Motor neuron (in vitro differentiated cells): ENCODE measurements around the gene PPP1R9A. TPM values are rescaled to one million over a fixed set of nuclear protein-coding genes. Genes with fewer than 3 reads are reported as not detected.

Experiments
- ATAC-seq, 8 experiments: fragments of 200-7000 bp; cut with Tn5 transposase; replicated peaks in 6 of 8; 2 replicates each; pipeline ENCODE4 v1.8.0; 2021; ENCODE audit warnings: mild to moderate bottlenecking in 8 of 8, moderate library complexity in 8 of 8
- H3K27ac ChIP-seq, 2 donors: fragments of 250-450 bp; sonication (Bioruptor Pico); 2 replicates each; pipeline ENCODE4 v1.9.0; 2021; ENCODE audit warnings: antibody characterized with exemption in 2 of 2, mild to moderate bottlenecking in 2 of 2, moderate library complexity in 1 of 2
- H3K4me1 ChIP-seq, 2 donors: fragments of 250-450 bp; sonication (Bioruptor Pico); replicated peaks in 1 of 2; 2 replicates each; pipeline ENCODE4 v1.6.1; 2021; ENCODE audit warnings: antibody characterized with exemption in 2 of 2, mild to moderate bottlenecking in 2 of 2, moderate library complexity in 1 of 2
- H3K4me3 ChIP-seq, 5 donors: fragments of 250-450 bp; sonication (Bioruptor Pico); 2 replicates each; pipeline ENCODE4 v1.9.0; 2021; ENCODE audit warnings: antibody characterized with exemption in 5 of 5, mild to moderate bottlenecking in 5 of 5, moderate library complexity in 4 of 5
- WGBS, 10 experiments: fragments of 450-650 bp; shearing (Covaris generic); methylation state at CpG; one replicate each; pipeline ENCODE4 v1.0.0; 2022; 5-methylcytosine and 5-hydroxymethylcytosine counted together
- in situ Hi-C, 9 experiments: fragments of 400-800 bp; cut with MboI; loops; one replicate each; pipeline ENCODE4 v1.15.0; 2021; ENCODE audit warnings: low sequenced_read_pairs in 9 of 9, low pct_unique_long_range_greater_than_20kb in 2 of 9; ENCODE audit not compliant: unreplicated experiment in 9 of 9
- total RNA-seq, 8 experiments: library from RNA; unstranded; fragments of 300-600 nt; gene quantifications; 2 replicates each; pipeline versions ENCODE4 v1.2.3 to v1.2.4, GENCODE V29; 2022

PPP1R9A gene
- total RNA-seq, 8 experiments from 2014 or later, result 0.03 to 26.6 (median 16.1) TPM

DNA sequence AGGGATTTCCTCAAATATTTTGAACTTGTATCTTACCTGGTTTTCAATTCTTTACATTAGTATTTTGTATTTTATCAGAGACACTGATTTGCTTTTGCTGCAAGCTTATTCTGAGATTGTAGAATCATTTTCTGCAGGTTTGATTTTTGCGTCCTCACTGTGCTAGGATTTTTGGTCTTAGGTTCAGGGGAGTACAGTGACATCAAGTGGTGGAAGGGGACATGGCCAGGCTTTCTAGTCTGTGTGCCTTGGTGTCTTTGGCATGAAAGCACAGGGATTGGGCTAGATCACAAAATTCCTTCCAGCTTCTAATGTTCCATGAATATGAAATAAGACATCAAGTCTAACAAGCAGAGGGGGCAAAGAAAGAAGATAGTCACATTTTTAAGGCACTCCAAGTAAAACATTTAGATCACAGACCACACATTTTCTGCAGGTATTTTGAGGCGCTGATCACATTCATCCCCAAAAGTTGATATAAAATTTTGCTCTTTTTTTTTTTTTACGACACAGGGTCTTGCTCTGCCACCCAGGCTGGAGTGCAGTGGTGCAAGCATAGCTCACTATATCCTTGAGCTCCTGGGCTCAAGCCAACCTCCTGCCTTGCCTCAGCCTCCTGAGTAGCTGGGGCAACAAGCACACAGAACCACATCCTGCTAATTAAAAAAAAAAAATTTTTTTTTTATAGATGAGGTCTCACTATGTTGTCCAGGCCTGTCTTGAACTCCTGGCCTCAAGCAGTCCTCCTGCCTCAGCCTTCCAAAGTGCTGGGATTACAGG lies 292.6 kb downstream of the PPP1R9A start:
- H3K4me1 ChIP-seq, result peaks cover 0 to 2% of the 10 kb centered on the region in 2 donors
- in situ Hi-C loops, result no loop called here
- ATAC-seq, result peak; percentile 57 to 88 (median 66)
- no peak overlapping the region for H3K4me3 ChIP-seq
- H3K27ac ChIP-seq, result no peak overlapping the region
- WGBS, 10 experiments, result 0 to 84% (median 58%) methylated on average over 1 to 3 of the region's 3 CpGs

DNA sequence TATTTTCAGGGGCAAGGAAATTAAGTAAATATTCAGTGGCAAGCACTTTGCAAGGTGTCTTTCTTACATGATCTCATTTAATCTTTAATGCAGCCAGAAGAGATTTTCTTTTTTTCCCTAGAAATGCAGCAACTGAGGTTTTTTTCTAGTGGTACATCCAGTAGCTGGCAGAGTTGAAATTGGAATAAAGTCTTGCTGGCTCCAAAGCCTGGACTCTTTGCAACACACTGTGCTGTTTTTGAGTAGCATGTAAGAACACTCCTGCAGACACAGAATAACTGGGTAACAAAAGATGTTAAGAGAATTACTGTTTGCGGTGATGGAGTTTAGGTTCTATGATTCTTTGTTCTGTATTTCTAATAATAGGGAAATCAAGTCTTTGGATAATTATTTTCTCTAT lies 293.3 kb downstream of the PPP1R9A start:
- 33 to 100% (median 90%) methylated on average over 1 of the region's 1 CpG for WGBS, 10 experiments
- in situ Hi-C loops, result no loop called here
- no peak overlapping the region for H3K4me3 ChIP-seq
- no peak for ATAC-seq
- H3K4me1 ChIP-seq, result peaks cover 0 to 6% of the 10 kb centered on the region in 2 donors
- no peak overlapping the region for H3K27ac ChIP-seq

DNA sequence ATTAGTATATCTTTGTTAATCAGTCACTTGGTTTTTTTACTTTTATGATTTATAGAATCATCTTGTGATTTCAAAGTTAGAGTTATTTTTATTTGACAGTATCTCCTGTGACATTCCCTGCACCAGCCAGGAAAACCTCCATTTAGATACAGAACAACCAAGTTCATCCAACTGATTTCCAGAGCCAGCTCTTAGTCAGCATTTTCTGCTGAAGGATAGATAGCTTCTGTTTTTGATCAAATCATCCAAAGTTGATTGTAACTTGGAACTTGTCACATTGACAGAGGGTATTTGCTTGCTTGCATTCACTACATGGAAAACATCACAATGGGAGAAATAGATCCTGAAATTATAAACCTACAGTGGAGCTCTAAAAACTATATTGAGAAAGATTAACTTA lies 294.3 kb downstream of the PPP1R9A start:
- Histone ChIP-seq H3K4me3 (no peak overlapping the region), H3K4me1 (peaks cover 0 to 10% of the 10 kb centered on the region in 2 donors), H3K27ac (no peak overlapping the region)
- in situ Hi-C loops, result no loop called here
- no peak for ATAC-seq

DNA sequence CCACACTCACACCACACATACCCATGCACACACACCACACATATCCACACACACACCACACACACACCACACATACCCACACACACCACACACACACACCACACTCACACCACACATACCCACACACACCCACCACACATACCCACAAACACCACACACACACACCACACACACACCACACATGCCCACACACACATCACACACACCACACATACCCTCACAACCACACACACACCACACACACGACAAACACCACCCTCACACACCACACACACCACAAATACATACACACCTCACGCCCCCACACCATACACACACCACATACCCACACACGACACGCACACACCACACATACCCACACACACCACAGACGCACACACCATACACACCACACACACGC lies 297.2 kb downstream of the PPP1R9A start:
- ATAC-seq, result no peak
- 52 to 100% (median 100%) methylated on average over 1 to 5 of the region's 6 CpGs; no CpG with 5 or more reads in 2 of the 10 experiments for WGBS, 10 experiments

DNA sequence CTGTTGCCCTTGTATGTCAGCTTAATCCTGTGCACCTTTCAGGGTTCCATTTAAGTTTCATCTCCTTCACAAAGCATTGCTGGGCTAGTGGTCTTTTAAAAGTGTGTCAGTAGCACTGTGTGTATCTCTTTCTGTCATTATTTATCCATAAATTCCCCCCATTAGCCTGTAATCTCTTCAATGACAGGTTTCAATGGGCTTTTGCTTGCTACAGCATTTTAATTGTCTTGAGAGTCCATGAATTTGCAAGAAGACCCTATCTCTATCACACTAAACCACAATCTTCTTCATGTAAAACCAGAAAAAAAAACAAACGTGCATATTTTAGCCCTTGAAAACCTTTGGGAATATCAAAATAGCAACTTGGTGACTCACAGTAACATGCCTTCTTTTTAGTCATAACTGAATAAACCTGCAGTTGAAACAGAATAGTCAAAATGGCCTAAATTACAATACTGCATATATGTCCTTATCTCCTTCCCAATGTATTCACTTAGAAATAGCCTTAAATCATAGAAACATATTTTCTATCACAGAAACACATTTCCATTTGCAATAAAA lies 298.4 kb downstream of the PPP1R9A start:
- 0 to 91% (median 17%) methylated on average over 1 of the region's 1 CpG; no CpG with 5 or more reads in 3 of the 10 experiments for WGBS, 10 experiments
- peak in 7 of 8 experiments; percentile 33 to 94 (median 56) for ATAC-seq

More for the DNA sequence above, 297.2 kb downstream of the PPP1R9A start:
- in situ Hi-C loops, result no loop called here
- Histone ChIP-seq H3K4me1 (peaks cover 0 to 8% of the 10 kb centered on the region in 2 donors), H3K4me3 (no peak overlapping the region), H3K27ac (no peak overlapping the region)

DNA sequence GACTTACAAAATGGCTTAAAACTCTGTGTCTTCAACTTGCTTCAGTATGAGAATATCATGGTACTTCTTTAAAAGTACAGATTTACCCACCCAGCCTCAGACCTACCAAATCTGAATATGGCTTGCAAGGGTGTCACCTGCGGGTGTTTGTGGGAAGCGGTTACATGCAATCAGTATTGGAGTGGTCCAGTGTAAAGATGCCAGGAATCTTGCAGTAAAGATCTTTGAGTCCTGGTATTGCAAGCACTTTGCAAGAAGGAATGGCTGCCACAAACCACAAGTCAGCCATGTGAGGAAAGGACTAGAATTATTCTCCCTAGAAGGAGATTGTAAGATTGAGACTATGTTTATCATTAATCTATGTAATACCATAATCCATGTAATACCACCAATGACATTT lies 301.9 kb downstream of the PPP1R9A start:
- H3K4me3 ChIP-seq, result no peak overlapping the region
- 88 to 100% (median 100%) methylated on average over 2 of the region's 2 CpGs; no CpG with 5 or more reads in 4 of the 10 experiments for WGBS, 10 experiments
- in situ Hi-C loops, result no loop called here
- H3K27ac ChIP-seq, result no peak overlapping the region
- H3K4me1 ChIP-seq, result peaks cover 0 to 8% of the 10 kb centered on the region in 2 donors
- no peak for ATAC-seq

More for the DNA sequence above, 298.4 kb downstream of the PPP1R9A start:
- H3K27ac ChIP-seq, result no peak overlapping the region
- H3K4me3 ChIP-seq, result no peak overlapping the region
- in situ Hi-C loops, result no loop called here
- peaks cover 0 to 8% of the 10 kb centered on the region in 2 donors for H3K4me1 ChIP-seq

DNA sequence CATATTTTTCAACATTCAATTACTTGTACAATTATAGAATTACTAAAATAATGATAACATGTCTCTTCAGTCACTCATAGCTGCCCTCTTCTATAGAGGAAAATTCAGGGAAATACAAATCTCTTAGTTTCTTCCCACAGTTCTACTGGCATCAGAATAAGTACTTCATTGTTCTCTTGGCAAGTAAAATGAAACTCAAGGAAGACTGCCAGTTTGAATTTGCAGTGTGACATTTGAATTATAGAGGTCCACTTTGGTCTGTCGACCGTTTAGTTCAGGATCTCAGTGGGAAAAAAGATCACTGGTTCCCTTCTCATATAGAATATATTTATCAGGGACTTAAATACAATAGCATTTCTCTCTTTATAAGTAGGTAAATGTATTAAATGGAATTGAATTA lies 302.4 kb downstream of the PPP1R9A start:
- ATAC-seq, result no peak
- no peak overlapping the region for H3K4me3 ChIP-seq
- in situ Hi-C loops, result no loop called here
- peaks cover 0 to 8% of the 10 kb centered on the region in 2 donors for H3K4me1 ChIP-seq
- WGBS, 10 experiments, result 0 to 86% (median 31%) methylated on average over 1 to 2 of the region's 2 CpGs
- H3K27ac ChIP-seq, result no peak overlapping the region

DNA sequence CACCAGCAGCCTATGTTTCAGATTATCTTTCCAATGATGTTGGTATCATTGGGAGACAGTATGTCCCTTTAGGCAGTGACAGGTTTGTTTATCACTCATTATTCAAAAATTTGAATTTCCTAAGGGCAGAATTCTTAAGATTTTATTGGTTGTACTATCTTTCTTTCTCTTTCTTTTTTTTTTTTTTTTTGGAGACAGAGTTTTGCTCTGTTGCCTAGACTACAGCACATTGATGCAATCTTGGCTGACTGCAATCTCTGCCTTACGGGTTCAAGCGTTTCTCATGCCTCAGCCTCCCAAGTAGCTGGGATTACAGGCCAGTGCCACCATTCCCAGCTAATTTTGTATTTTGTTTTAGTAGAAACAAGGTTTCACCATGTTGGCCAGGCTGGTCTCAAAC lies 305.8 kb downstream of the PPP1R9A start:
- Histone ChIP-seq H3K4me3 (no peak overlapping the region), H3K4me1 (no peaks in the 10 kb centered on the region), H3K27ac (no peak overlapping the region)
- in situ Hi-C loops, result no loop called here
- no peak for ATAC-seq
- WGBS, 10 experiments, result 13 to 100% (median 85%) methylated on average over 1 to 2 of the region's 2 CpGs; no CpG with 5 or more reads in 3 of the 10 experiments

DNA sequence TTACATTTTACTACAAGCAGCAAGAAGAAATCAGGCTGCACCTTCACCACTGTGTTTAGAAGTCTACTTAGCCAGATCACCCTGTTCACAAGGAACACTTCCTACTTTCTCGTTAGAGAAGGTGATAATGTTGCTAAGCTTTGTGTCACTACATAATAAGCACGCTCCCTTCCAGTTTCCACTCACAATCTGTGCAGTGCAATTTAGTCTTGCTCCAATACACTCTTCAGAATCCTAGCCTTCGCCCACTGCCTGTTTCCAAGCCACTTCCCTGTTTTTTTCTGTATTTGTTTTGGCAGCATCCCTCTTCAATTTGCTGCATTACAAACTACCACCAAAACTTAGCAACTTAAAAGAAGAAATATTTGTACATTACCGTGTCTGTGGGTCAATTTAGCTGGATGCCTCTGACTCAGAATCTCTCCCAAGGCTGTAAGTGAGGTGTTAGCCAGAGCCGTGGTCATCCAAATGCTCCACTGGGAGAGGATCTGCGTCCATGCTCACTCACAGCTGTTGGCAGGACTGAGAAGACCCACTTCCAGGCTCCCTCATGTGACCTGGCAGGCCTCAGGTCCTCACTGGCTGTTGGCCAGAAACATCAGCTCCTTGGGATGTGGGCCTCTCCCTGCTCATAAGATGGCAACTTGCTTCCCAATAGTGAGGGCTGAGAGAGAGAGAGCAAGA lies 306.6 kb downstream of the PPP1R9A start:
- 0 to 88% (median 61%) methylated on average over 2 to 6 of the region's 6 CpGs; no CpG with 5 or more reads in 2 of the 10 experiments for WGBS, 10 experiments
- ATAC-seq, result peak in 2 of 8 experiments; percentile 29 to 94
- no peaks in the 10 kb centered on the region for H3K4me1 ChIP-seq
- no peak overlapping the region for H3K27ac ChIP-seq
- in situ Hi-C loops, result no loop called here
- H3K4me3 ChIP-seq, result no peak overlapping the region

DNA sequence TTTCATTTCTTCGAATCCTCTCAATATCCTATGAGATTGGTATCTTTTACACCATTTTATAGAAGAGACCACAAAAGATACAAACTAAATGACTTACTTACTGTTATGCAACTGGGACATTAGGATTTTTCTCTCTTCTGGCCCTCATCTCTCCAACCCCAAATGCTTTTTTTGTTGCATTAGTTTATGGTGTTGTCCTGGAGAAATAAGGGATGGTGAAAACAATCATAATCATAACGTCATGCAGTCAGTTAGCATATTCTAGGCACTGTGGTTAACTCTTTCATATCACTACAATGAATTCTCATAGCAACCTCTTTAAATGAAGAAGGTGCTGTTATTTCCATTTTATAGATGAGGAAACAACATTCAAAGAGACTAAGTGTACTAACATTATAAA lies 312.3 kb downstream of the PPP1R9A start:
- H3K27ac ChIP-seq, result peak overlapping the region in 1 of 2 donors; percentile 48
- WGBS, 10 experiments, result 0 to 100% (median 75%) methylated on average over 1 to 2 of the region's 2 CpGs
- H3K4me3 ChIP-seq, result no peak overlapping the region
- in situ Hi-C loops, result no loop called here
- ATAC-seq, result no peak
- H3K4me1 ChIP-seq, result peaks cover 0 to 15% of the 10 kb centered on the region in 2 donors

DNA sequence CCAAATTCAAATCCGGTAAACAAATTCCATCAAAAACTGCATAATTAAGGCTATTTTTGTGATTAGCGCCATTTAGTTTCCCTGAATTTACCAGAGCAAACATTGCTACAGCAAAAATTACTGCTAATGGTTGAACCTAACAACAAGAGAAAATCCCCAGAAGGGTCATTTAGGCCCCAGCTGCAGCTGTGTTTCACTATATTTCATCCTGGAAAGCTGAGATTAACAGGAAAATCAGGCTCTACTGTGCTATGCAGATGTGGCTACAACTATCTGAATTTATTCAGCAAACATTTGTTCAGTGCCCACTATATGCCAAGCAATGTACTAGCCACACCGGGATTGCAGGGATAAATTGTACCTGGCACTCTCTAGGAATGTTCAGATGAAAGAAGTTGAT lies 312.9 kb downstream of the PPP1R9A start:
- Histone ChIP-seq H3K4me3 (no peak overlapping the region), H3K4me1 (peaks cover 0 to 15% of the 10 kb centered on the region in 2 donors), H3K27ac (peak overlapping the region in 1 of 2 donors; percentile 48)
- in situ Hi-C loops, result no loop called here
- ATAC-seq, result peak in 2 of 8 experiments; percentile 33 to 40
- WGBS, 10 experiments, result 43 to 100% (median 85%) methylated on average over 1 to 3 of the region's 3 CpGs

DNA sequence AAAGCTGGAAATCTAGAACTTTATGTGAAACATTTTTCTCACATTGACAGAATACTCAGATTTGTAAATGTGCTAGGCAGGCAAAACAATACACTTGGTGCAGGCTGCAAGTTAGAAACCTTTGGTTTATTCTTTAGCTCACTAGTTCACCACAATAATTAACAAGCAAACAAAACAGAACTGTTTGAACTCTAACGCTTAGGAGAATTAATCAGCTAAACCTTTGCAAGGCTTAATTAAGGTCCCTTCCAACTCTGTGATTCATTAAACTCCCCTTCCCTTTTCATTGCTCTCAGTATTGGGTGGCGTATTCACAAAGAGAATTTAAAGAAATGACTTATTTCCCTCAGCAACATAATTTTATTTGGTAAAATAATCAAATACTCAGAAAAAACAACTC lies 317.9 kb downstream of the PPP1R9A start:
- Histone ChIP-seq H3K4me3 (no peak overlapping the region), H3K27ac (no peak overlapping the region), H3K4me1 (peaks cover 0 to 7% of the 10 kb centered on the region in 2 donors)
- in situ Hi-C loops, result loop anchor here in 1 of 9 experiments (25.0 kb wide), 1 partner anchor 763 kb away; no protein-coding TSS in a partner anchor
- ATAC-seq, result no peak
- 20 to 100% (median 63%) methylated on average over 1 to 2 of the region's 2 CpGs; no CpG with 5 or more reads in 2 of the 10 experiments for WGBS, 10 experiments

DNA sequence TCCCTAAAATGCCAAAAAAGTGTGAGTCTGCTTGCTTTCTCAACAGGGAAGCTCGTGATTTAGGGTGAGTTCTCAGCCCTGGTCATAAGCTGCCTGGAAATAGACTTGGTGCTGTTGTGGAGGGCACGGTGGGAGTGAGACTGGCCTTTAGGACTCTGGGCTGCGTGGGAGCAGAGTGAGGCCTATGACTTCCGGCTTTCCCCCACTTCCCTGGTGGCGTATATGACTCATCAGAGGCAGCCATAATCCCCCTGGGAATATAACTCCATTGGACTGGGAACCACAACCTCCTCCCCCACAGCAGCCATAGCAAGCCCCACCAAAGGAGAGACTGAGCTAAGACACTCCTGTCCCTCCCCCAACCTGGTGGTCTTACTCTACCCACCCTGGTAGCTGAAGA lies 321.9 kb downstream of the PPP1R9A start:
- WGBS, 10 experiments, result 0 to 100% (median 86%) methylated on average over 1 to 4 of the region's 5 CpGs; no CpG with 5 or more reads in 4 of the 10 experiments
- in situ Hi-C loops, result loop anchor here in 1 of 9 experiments (25.0 kb wide), 1 partner anchor 767 kb away; no protein-coding TSS in a partner anchor
- Histone ChIP-seq H3K4me3 (no peak overlapping the region), H3K4me1 (no peaks in the 10 kb centered on the region), H3K27ac (no peak overlapping the region)
- ATAC-seq, result no peak
